Measurements from ENCODE around the gene KCND3. TPM values are rescaled to one million over a fixed set of nuclear protein-coding genes. Genes with fewer than 3 reads are reported as not detected.

The KCND3 gene
- total and polyA plus RNA-seq, 2 donors (not counting 3 experiments of a cell fraction or from before 2014, with no cell fraction given), result 0.03 TPM; not detected in 1

DNA sequence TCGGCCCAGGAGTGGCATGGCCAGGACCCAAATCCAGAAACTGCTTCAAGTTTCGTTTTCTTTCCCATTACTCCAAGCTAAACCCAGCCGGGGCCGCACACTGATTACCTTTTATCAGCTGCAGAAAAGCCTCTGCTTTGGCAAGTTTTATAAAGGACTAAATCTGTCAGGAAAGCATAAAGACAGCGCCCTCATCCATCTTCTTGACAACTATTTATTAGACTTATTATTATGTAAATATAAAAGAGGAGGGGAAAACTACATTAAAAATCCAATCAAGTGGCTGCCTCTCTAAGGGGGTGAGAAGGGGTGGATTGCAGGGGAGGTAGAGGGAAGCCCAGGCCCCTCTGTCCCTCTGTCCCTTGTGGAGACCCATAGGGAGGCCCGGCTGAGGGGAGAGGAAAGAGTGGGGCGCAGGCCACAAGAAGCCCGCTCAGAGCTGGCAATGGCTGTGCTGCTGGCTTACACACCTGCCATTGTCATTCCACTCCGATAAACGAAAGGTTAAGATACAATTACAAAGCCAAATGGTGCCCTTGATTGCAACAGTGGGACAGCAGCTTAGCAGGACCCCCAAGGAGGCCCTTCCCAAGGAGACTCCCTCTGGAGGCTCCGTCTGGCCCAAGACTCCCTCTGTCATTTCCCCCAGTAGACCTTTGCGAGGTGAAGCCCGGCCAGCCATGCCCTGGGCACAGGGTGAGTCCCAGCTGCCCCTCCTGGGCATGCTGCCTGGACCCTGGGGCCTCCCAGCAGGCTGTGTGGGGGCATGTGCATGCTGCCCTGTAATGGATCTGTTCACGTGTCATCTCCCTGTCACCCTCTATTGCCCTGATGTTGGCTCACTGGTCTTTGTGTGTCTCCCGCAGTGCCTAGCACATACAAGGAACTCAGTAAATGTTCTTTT is 45.4 kb downstream of the KCND3 start:
- no peaks in the 10 kb centered on the region for H3K36me3 ChIP-seq (ENCODE audit: control insufficient read depth in 2 of 2, extremely low read depth in 1 of 2, insufficient read depth in 2 of 2, low read length in 2 of 2)
- H3K79me2 ChIP-seq (ENCODE audit: control insufficient read depth, insufficient read depth, low read length), result no peaks in the 10 kb centered on the region
- ChIA-PET CTCF (no interaction called here), POLR2A (no interaction called here)
- no peaks in the 10 kb centered on the region for H3K9me1 ChIP-seq (replicated peaks; ENCODE audit: control insufficient read depth, extremely low read depth, insufficient read depth, low read length)
- no peak overlapping the region for H2AFZ ChIP-seq (ENCODE audit: low read depth, low read length)
- FAIRE-seq, result no peak
- no peak overlapping the region for H3K27ac ChIP-seq (ENCODE audit: insufficient read depth, low read depth, low read length)
- no peaks in the 10 kb centered on the region for H4K20me1 ChIP-seq (replicated peaks; ENCODE audit: control insufficient read depth, extremely low read depth, insufficient read depth, low read length)
- no TSS peak for BruUV-seq (replicated peaks)
- H3K9ac ChIP-seq (replicated peaks; ENCODE audit: extremely low read depth, insufficient read depth, low read length), result no peak overlapping the region
- intact Hi-C loops (cut with micrococcal nuclease) (no loop called here), dilution Hi-C loops (cut with MboI; ENCODE audit: extremely low pct_ligation_motif_present, low sequenced_read_pairs) (no loop called here)
- no peaks in the 10 kb centered on the region for H3K4me1 ChIP-seq (ENCODE audit: control insufficient read depth, extremely low read depth, insufficient read depth, low read length)
- DNase-seq (ENCODE audit: low read depth, low spot score), result no peak
- no peak overlapping the region for H3K4me2 ChIP-seq (ENCODE audit: insufficient read depth, low read length)
- no peaks in the 10 kb centered on the region for H3K27me3 ChIP-seq (ENCODE audit: control insufficient read depth in 2 of 2, insufficient read depth in 2 of 2, low read length in 2 of 2)
- no peak overlapping the region for H3K4me3 ChIP-seq (replicated peaks in 1 of 3; ENCODE audit: insufficient read depth in 1 of 3, low read depth in 1 of 3, low read length in 3 of 3)
- no peaks in the 10 kb centered on the region for H3K9me3 ChIP-seq (replicated peaks; ENCODE audit: control insufficient read depth, insufficient read depth, low read length)
- no peak for TF ChIP-seq MYC (IDR thresholded peaks at IDR 0.05; ENCODE audit: low read depth, low read length)
- no peak for TF ChIP-seq POLR2AphosphoS5 (IDR thresholded peaks at IDR 0.05; ENCODE audit: insufficient read depth, low read depth, low read length)
- TF ChIP-seq JUN (IDR thresholded peaks at IDR 0.05; ENCODE audit: borderline replicate concordance, insufficient read depth, insufficient read length, low read depth), result no peak
- TF ChIP-seq, protein P1, sequence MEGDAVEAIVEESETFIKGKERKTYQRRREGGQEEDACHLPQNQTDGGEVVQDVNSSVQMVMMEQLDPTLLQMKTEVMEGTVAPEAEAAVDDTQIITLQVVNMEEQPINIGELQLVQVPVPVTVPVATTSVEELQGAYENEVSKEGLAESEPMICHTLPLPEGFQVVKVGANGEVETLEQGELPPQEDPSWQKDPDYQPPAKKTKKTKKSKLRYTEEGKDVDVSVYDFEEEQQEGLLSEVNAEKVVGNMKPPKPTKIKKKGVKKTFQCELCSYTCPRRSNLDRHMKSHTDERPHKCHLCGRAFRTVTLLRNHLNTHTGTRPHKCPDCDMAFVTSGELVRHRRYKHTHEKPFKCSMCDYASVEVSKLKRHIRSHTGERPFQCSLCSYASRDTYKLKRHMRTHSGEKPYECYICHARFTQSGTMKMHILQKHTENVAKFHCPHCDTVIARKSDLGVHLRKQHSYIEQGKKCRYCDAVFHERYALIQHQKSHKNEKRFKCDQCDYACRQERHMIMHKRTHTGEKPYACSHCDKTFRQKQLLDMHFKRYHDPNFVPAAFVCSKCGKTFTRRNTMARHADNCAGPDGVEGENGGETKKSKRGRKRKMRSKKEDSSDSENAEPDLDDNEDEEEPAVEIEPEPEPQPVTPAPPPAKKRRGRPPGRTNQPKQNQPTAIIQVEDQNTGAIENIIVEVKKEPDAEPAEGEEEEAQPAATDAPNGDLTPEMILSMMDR (IDR thresholded peaks at IDR 0.05; ENCODE audit: extremely low read depth in 1 of 2, insufficient read depth in 1 of 2, low read depth in 1 of 2, low read length in 2 of 2), result no peak
- no peak for TF ChIP-seq EZH2 (IDR thresholded peaks at IDR 0.05; ENCODE audit: borderline replicate concordance, low read depth, low read length, severe bottlenecking)
- no peak for TF ChIP-seq FOS (IDR thresholded peaks at IDR 0.05; ENCODE audit: borderline replicate concordance, insufficient read depth, low read length)
- no peak for TF ChIP-seq POLR2A (IDR thresholded peaks at IDR 0.05; ENCODE audit: low read depth, low read length)
- TF ChIP-seq, protein P2, sequence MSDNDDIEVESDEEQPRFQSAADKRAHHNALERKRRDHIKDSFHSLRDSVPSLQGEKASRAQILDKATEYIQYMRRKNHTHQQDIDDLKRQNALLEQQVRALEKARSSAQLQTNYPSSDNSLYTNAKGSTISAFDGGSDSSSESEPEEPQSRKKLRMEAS (IDR thresholded peaks at IDR 0.05; ENCODE audit: insufficient read depth, insufficient read length), result no peak
- no peak for TF ChIP-seq GATA2 (IDR thresholded peaks at IDR 0.05; ENCODE audit: insufficient read depth, insufficient read length, low read depth, low read length)

All from endothelial cell of umbilical vein (primary cell).